DND-41 (cell line): ENCODE data around the gene ADARB2.

Source experiments
- ATAC-seq: fragments of 200-7000 bp; cut with Tn5 transposase; 3 replicates; pipeline ENCODE4 v1.9.1; 2021; ENCODE audit warnings: low read depth; ENCODE audit not compliant: insufficient read depth
- DNase-seq: peaks from one replicate; pipeline ENCODE4 v3.0.0-alpha.2; 2020
- H2AFZ ChIP-seq: 2 replicates; pipeline ENCODE4 v1.6.0; 2012; ENCODE audit warnings: low read depth, low read length
- H3K27ac ChIP-seq: 2 replicates; pipeline ENCODE4 v1.5.1; 2012; ENCODE audit warnings: low read length, inconsistent platforms
- H3K27me3 ChIP-seq: fragments of 200-600 bp; sonication (generic); 2 replicates; pipeline ENCODE4 v1.6.0; 2012; ENCODE audit warnings: low read length, mild to moderate bottlenecking, inconsistent platforms; ENCODE audit not compliant: insufficient read depth, poor library complexity
- H3K36me3 ChIP-seq: 2 replicates; pipeline ENCODE4 v1.5.1; 2012; ENCODE audit warnings: low read length, inconsistent platforms; ENCODE audit not compliant: insufficient read depth
- H3K4me1 ChIP-seq: 2 replicates; pipeline ENCODE4 v1.5.1; 2012; ENCODE audit warnings: mild to moderate bottlenecking, low read length; ENCODE audit not compliant: insufficient read depth
- H3K4me2 ChIP-seq: 2 replicates; pipeline ENCODE4 v1.6.0; 2012; ENCODE audit warnings: mild to moderate bottlenecking, moderate library complexity, low read length, inconsistent platforms; ENCODE audit not compliant: insufficient read depth
- H3K4me3 ChIP-seq, 2 experiments: fragments of 200-600 bp in 1 of 2; shearing (Covaris generic) in 1 of 2; 2 replicates each; pipeline ENCODE4 v1.5.1; 2012 to 2016; ENCODE audit warnings: inconsistent platforms in 2 of 2, low read length in 2 of 2, mild to moderate bottlenecking in 2 of 2, low read depth in 1 of 2, moderate library complexity in 1 of 2
- H3K79me2 ChIP-seq: 2 replicates; pipeline ENCODE4 v1.6.0; 2012; ENCODE audit warnings: low read length, inconsistent platforms; ENCODE audit not compliant: insufficient read depth
- H3K9ac ChIP-seq: 2 replicates; pipeline ENCODE4 v1.6.0; 2012; ENCODE audit warnings: low read depth, mild to moderate bottlenecking, inconsistent platforms, low read length, moderate library complexity
- H3K9me3 ChIP-seq: 2 replicates; pipeline ENCODE4 v1.5.1; 2012; ENCODE audit warnings: low read length, moderate library complexity, mild to moderate bottlenecking, inconsistent platforms; ENCODE audit not compliant: insufficient read depth, severe bottlenecking
- H4K20me1 ChIP-seq: 2 replicates; pipeline ENCODE4 v1.6.0; 2012; ENCODE audit warnings: low read length; ENCODE audit not compliant: insufficient read depth
- EZH2 ChIP-seq: IDR thresholded peaks from 3 replicates; pipeline ENCODE4 v1.6.1; 2012; ENCODE audit warnings: borderline replicate concordance, low read depth, mild to moderate bottlenecking, moderate library complexity, low read length, inconsistent platforms; ENCODE audit not compliant: severe bottlenecking
- TF ChIP-seq, protein P1 (sequence below): IDR thresholded peaks from 2 replicates; pipeline ENCODE4 v1.5.1; 2012; ENCODE audit warnings: borderline replicate concordance, low read length, moderate library complexity, mild to moderate bottlenecking; ENCODE audit not compliant: poor library complexity, severe bottlenecking; ENCODE audit errors: extremely low read depth

Gene ADARB2

DNA sequence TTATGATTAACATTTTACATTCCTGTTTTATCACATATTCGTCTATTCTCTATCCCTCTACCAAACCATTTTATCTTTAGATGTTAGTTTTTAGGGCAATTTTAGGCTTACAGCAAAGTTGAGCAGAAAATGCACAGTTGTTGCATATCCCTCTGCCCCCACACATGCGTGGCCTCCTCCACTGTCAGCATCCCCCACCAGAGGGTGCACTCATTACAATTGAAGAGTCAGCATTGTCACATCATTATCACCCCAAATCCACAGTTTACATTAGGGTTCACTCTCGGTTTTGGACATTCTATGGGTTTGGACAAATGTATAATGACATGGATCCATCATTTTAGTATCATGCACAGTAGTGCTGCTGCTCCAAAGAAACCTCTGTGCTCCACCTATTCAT lies 594.7 kb downstream of the ADARB2 start:
- Histone ChIP-seq H4K20me1 (no peaks in the 10 kb centered on the region), H3K27me3 (no peaks in the 10 kb centered on the region), H3K4me2 (no peak overlapping the region), H3K9ac (no peak overlapping the region), H3K9me3 (peaks cover 12% of the 10 kb centered on the region), H3K4me3 (no peak overlapping the region), H2AFZ (no peak overlapping the region), H3K79me2 (no peaks in the 10 kb centered on the region), H3K36me3 (no peaks in the 10 kb centered on the region), H3K4me1 (no peaks in the 10 kb centered on the region), H3K27ac (no peak overlapping the region)
- TF ChIP-seq, protein P1, sequence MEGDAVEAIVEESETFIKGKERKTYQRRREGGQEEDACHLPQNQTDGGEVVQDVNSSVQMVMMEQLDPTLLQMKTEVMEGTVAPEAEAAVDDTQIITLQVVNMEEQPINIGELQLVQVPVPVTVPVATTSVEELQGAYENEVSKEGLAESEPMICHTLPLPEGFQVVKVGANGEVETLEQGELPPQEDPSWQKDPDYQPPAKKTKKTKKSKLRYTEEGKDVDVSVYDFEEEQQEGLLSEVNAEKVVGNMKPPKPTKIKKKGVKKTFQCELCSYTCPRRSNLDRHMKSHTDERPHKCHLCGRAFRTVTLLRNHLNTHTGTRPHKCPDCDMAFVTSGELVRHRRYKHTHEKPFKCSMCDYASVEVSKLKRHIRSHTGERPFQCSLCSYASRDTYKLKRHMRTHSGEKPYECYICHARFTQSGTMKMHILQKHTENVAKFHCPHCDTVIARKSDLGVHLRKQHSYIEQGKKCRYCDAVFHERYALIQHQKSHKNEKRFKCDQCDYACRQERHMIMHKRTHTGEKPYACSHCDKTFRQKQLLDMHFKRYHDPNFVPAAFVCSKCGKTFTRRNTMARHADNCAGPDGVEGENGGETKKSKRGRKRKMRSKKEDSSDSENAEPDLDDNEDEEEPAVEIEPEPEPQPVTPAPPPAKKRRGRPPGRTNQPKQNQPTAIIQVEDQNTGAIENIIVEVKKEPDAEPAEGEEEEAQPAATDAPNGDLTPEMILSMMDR = peak; percentile 71
- TF ChIP-seq EZH2 = no peak
- DNase-seq (peak; percentile 30), ATAC-seq (peak; percentile 60)

DNA sequence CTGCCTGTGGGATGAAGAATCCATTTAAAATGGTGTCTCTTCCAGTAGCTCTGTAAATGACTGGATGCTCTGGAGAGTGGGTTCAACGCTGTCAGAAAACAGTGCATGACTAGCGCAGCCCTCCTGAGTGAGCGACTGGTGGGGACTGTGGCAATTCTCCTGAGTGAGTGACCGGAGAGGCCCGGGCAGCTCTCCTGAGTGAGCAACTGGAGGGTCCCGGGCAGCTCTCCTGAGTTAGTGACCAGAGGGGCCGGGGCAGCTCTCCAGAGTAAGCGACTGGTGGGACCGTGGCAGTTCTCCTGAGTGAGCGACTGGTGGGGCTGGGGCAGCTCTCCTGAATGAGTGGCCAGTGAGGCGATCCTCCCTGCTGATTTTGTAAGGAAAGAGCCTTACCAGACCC lies 595.6 kb downstream of the ADARB2 start:
- H3K9ac ChIP-seq = no peak overlapping the region
- no peak overlapping the region for H2AFZ ChIP-seq
- no peak for TF ChIP-seq EZH2
- TF ChIP-seq, protein P1 = no peak
- no peaks in the 10 kb centered on the region for H3K4me1 ChIP-seq
- ATAC-seq (no peak), DNase-seq (no peak)
- no peak overlapping the region for H3K27ac ChIP-seq
- H3K4me2 ChIP-seq = no peak overlapping the region
- H3K36me3 ChIP-seq = no peaks in the 10 kb centered on the region
- H3K9me3 ChIP-seq = peaks cover 9% of the 10 kb centered on the region
- no peaks in the 10 kb centered on the region for H3K27me3 ChIP-seq
- no peaks in the 10 kb centered on the region for H3K79me2 ChIP-seq
- no peaks in the 10 kb centered on the region for H4K20me1 ChIP-seq
- no peak overlapping the region for H3K4me3 ChIP-seq

- TF ChIP-seq, protein P1 = no peak
- Histone ChIP-seq H4K20me1 (no peaks in the 10 kb centered on the region), H3K4me3 (no peak overlapping the region), H3K9ac (no peak overlapping the region), H3K27ac (no peak overlapping the region), H2AFZ (no peak overlapping the region), H3K27me3 (no peaks in the 10 kb centered on the region), H3K79me2 (no peaks in the 10 kb centered on the region), H3K4me2 (no peak overlapping the region), H3K9me3 (peaks cover 7% of the 10 kb centered on the region), H3K4me1 (no peaks in the 10 kb centered on the region), H3K36me3 (no peaks in the 10 kb centered on the region)
- ATAC-seq = no peak
- DNase-seq = no peak
These were observed 596.1 kb downstream of the ADARB2 start for GRCh38 chr10:1141261-1141660.

- ATAC-seq = no peak
- Histone ChIP-seq H4K20me1 (no peaks in the 10 kb centered on the region), H3K4me2 (no peak overlapping the region)
These were observed 598.8 kb downstream of the ADARB2 start for GRCh38 chr10:1138529-1138928.

More at GRCh38 chr10:1138529-1138928, 598.8 kb downstream of the ADARB2 start:
- H3K4me1 ChIP-seq = no peaks in the 10 kb centered on the region
- no peak overlapping the region for H3K9ac ChIP-seq
- no peak for DNase-seq
- no peaks in the 10 kb centered on the region for H3K79me2 ChIP-seq
- no peaks in the 10 kb centered on the region for H3K27me3 ChIP-seq
- H3K9me3 ChIP-seq = no peaks in the 10 kb centered on the region
- no peak for TF ChIP-seq EZH2
- TF ChIP-seq, protein P1 = no peak
- no peak overlapping the region for H2AFZ ChIP-seq
- H3K4me3 ChIP-seq = no peak overlapping the region
- H3K36me3 ChIP-seq = no peaks in the 10 kb centered on the region
- no peak overlapping the region for H3K27ac ChIP-seq
